ENCODE measurements around the gene DCAF5. TPM values are rescaled to one million over a fixed set of nuclear protein-coding genes. Genes with fewer than 3 reads are reported as not detected.
A peak's percentile ranks its signal among the peaks of the same experiment; 100 is the strongest.

The DCAF5 gene, protein sequence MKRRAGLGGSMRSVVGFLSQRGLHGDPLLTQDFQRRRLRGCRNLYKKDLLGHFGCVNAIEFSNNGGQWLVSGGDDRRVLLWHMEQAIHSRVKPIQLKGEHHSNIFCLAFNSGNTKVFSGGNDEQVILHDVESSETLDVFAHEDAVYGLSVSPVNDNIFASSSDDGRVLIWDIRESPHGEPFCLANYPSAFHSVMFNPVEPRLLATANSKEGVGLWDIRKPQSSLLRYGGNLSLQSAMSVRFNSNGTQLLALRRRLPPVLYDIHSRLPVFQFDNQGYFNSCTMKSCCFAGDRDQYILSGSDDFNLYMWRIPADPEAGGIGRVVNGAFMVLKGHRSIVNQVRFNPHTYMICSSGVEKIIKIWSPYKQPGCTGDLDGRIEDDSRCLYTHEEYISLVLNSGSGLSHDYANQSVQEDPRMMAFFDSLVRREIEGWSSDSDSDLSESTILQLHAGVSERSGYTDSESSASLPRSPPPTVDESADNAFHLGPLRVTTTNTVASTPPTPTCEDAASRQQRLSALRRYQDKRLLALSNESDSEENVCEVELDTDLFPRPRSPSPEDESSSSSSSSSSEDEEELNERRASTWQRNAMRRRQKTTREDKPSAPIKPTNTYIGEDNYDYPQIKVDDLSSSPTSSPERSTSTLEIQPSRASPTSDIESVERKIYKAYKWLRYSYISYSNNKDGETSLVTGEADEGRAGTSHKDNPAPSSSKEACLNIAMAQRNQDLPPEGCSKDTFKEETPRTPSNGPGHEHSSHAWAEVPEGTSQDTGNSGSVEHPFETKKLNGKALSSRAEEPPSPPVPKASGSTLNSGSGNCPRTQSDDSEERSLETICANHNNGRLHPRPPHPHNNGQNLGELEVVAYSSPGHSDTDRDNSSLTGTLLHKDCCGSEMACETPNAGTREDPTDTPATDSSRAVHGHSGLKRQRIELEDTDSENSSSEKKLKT
- total RNA-seq = 10 to 100 TPM; 37.4 to 67.1 (median 46.4) TPM

DNA sequence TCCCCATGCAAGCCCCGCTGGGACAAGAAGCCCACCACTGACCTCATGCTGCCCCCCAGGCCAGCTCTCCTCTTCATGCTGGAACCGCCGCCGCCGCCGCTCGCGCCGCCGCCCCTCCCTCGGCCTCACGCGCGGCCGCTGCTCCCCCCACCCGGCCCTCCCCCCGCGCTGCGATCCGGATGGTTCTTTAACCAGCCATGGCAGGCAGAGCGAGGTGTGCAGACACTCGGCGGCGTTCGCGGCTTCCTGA lies at the start of gene DCAF5:
Gene DCAF5 (minus strand): TSS at position 218 of the 250 bp plus-strand sequence. CDS start 141 bp downstream, at position 77.
- H3K27ac ChIP-seq (replicated peaks in 1 of 4) = peak within 1 kb of the TSS; percentile 97 to 100 (median 98)
- intact Hi-C loops (cut with DNase I) = no loop called here
- no peaks in the 10 kb centered on the region for H3K9me3 ChIP-seq
- H3K4me1 ChIP-seq = peaks cover 16 to 41% (median 38%) of the 10 kb centered on the region in 4 donors
- DNase-seq (ENCODE audit: extremely low spot score) = peak; percentile 98
- peak within 1 kb of the TSS; percentile 83 to 98 (median 92) for H3K4me3 ChIP-seq
- no peak for TF ChIP-seq EP300 (IDR thresholded peaks at IDR 0.05)
- TF ChIP-seq POLR2A (IDR thresholded peaks at IDR 0.05; ENCODE audit: low read depth) = no peak
- no peaks in the 10 kb centered on the region for H3K27me3 ChIP-seq
- H3K36me3 ChIP-seq = peaks cover 0 to 15% (median 4%) of the 10 kb centered on the region in 4 donors
- WGBS = 0% methylated on average over 9 of the region's 26 CpGs

DNA sequence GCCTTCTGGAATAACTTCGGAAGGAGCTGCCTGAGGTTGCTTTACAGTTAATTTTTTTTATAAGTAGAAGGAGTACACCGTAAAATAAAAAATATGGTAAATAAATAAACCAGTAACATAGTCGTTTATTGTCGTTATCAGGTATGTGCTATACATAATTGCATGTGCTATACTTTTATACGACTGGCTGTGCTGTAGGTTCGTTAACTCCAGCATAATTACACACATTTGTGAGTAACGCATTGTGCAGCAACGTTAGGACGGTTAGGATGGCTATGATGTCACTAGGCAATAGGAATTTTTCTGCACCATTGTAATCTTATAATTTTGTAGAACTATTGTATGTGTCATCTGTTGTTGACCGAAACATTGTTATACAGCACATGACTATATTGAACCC lies 46.9 kb upstream of the DCAF5 start:
- H3K9me3 ChIP-seq = no peaks in the 10 kb centered on the region
- H3K4me3 ChIP-seq = no peak overlapping the region
- intact Hi-C loops (cut with DNase I) = no loop called here
- 94% methylated on average over 10 of the region's 10 CpGs for WGBS
- no peaks in the 10 kb centered on the region for H3K27me3 ChIP-seq
- H3K36me3 ChIP-seq = no peaks in the 10 kb centered on the region
- no peak for DNase-seq (ENCODE audit: extremely low spot score)
- TF ChIP-seq POLR2A (IDR thresholded peaks at IDR 0.05; ENCODE audit: low read depth) = no peak
- TF ChIP-seq, protein P1, sequence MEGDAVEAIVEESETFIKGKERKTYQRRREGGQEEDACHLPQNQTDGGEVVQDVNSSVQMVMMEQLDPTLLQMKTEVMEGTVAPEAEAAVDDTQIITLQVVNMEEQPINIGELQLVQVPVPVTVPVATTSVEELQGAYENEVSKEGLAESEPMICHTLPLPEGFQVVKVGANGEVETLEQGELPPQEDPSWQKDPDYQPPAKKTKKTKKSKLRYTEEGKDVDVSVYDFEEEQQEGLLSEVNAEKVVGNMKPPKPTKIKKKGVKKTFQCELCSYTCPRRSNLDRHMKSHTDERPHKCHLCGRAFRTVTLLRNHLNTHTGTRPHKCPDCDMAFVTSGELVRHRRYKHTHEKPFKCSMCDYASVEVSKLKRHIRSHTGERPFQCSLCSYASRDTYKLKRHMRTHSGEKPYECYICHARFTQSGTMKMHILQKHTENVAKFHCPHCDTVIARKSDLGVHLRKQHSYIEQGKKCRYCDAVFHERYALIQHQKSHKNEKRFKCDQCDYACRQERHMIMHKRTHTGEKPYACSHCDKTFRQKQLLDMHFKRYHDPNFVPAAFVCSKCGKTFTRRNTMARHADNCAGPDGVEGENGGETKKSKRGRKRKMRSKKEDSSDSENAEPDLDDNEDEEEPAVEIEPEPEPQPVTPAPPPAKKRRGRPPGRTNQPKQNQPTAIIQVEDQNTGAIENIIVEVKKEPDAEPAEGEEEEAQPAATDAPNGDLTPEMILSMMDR (IDR thresholded peaks at IDR 0.05) = no peak
- no peak for TF ChIP-seq EP300 (IDR thresholded peaks at IDR 0.05)
- TF ChIP-seq POLR2AphosphoS5 (IDR thresholded peaks at IDR 0.05) = no peak
- no peak overlapping the region for H3K27ac ChIP-seq (replicated peaks in 1 of 4)
- peaks cover 0 to 2% (median 0%) of the 10 kb centered on the region in 4 donors for H3K4me1 ChIP-seq

- peaks cover 0 to 11% (median 11%) of the 10 kb centered on the region in 4 donors for H3K4me1 ChIP-seq
- H3K36me3 ChIP-seq = no peaks in the 10 kb centered on the region
- intact Hi-C loops (cut with DNase I) = loop anchor here (5.0 kb wide), 1 partner anchor 36 kb away; no protein-coding TSS in a partner anchor
- H3K27me3 ChIP-seq = no peaks in the 10 kb centered on the region
- DNase-seq (ENCODE audit: extremely low spot score) = no peak
- TF ChIP-seq, protein P1 (IDR thresholded peaks at IDR 0.05) = no peak
- TF ChIP-seq EP300 (IDR thresholded peaks at IDR 0.05) = no peak
- no peak for TF ChIP-seq POLR2AphosphoS5 (IDR thresholded peaks at IDR 0.05)
- TF ChIP-seq POLR2A (IDR thresholded peaks at IDR 0.05; ENCODE audit: low read depth) = no peak
- H3K9me3 ChIP-seq = no peaks in the 10 kb centered on the region
- 92% methylated on average over 5 of the region's 5 CpGs for WGBS
- no peak overlapping the region for H3K27ac ChIP-seq (replicated peaks in 1 of 4)
- no peak overlapping the region for H3K4me3 ChIP-seq
Observed at GRCh38 chr14:69193721-69194120, 40.8 kb upstream of the DCAF5 start.

GRCh38 chr14:69191340-69192111 lies 38.6 kb upstream of the DCAF5 start, which contains the start of gene EXD2:
TSS of gene EXD2 (plus strand) at chr14:69191498. CDS start at chr14:69209471, 17,973 bp downstream.
- H3K27me3 ChIP-seq = no peaks in the 10 kb centered on the region
- no peaks in the 10 kb centered on the region for H3K36me3 ChIP-seq
- no peaks in the 10 kb centered on the region for H3K9me3 ChIP-seq
- WGBS = 0% methylated on average over 22 of the region's 58 CpGs
- peak; percentile 94 for DNase-seq (ENCODE audit: extremely low spot score)
- peaks cover 0 to 11% (median 11%) of the 10 kb centered on the region in 4 donors for H3K4me1 ChIP-seq
- intact Hi-C loops (cut with DNase I) = loop anchor here (5.0 kb wide), 1 partner anchor 34 kb away; no protein-coding TSS in a partner anchor
- TF ChIP-seq POLR2AphosphoS5 (IDR thresholded peaks at IDR 0.05) (peak; percentile 74 to 89), EP300 (IDR thresholded peaks at IDR 0.05) (no peak)
- H3K4me3 ChIP-seq = peak within 1 kb of the TSS; percentile 73 to 97 (median 88)
- peak within 1 kb of the TSS; percentile 77 to 85 (median 82) for H3K27ac ChIP-seq (replicated peaks in 1 of 4)

GRCh38 chr14:69190191-69190590 lies 37.3 kb upstream of the DCAF5 start:
- Histone ChIP-seq H3K4me3 (no peak overlapping the region), H3K27ac (replicated peaks in 1 of 4) (no peak overlapping the region), H3K27me3 (no peaks in the 10 kb centered on the region), H3K9me3 (no peaks in the 10 kb centered on the region), H3K4me1 (peaks cover 0 to 11% (median 11%) of the 10 kb centered on the region in 4 donors), H3K36me3 (no peaks in the 10 kb centered on the region)
- intact Hi-C loops (cut with DNase I) = loop anchor here (5.0 kb wide), 1 partner anchor 33 kb away; no protein-coding TSS in a partner anchor
- DNase-seq (ENCODE audit: extremely low spot score) = no peak
- TF ChIP-seq POLR2A (IDR thresholded peaks at IDR 0.05; ENCODE audit: low read depth) (no peak), EP300 (IDR thresholded peaks at IDR 0.05) (no peak), POLR2AphosphoS5 (IDR thresholded peaks at IDR 0.05) (no peak)
- TF ChIP-seq, protein P1 (IDR thresholded peaks at IDR 0.05) = no peak
- WGBS = 85% methylated on average over 2 of the region's 2 CpGs

All from esophagus muscularis mucosa (tissue), 4 donors.